GM23248 (cell line): Measurements from ENCODE around the gene NPC1L1. TPM values are rescaled to one million over a fixed set of nuclear protein-coding genes. Genes with fewer than 3 reads are reported as not detected.

ENCODE experiments used
- DNase-seq: peaks from one replicate; pipeline ENCODE4 v3.0.0-alpha.2; 2015
- H2AFZ ChIP-seq: fragments of 200-600 bp; sonication (generic); 2 replicates; pipeline ENCODE4 v1.6.1; 2016; ENCODE audit warnings: antibody characterized with exemption
- H3F3A ChIP-seq: fragments of 200-600 bp; sonication (generic); 2 replicates; pipeline ENCODE4 v1.6.1; 2016; ENCODE audit warnings: mild to moderate bottlenecking, antibody characterized with exemption, mixed run types; ENCODE audit not compliant: insufficient read depth
- H3K27ac ChIP-seq: fragments of 200-600 bp; sonication (generic); 2 replicates; pipeline ENCODE4 v1.5.1; 2016; ENCODE audit warnings: mild to moderate bottlenecking
- H3K27me3 ChIP-seq: fragments of 200-600 bp; sonication (generic); replicated peaks from 2 replicates; pipeline ENCODE4 v1.6.1; 2016; ENCODE audit warnings: mild to moderate bottlenecking; ENCODE audit not compliant: insufficient read depth
- H3K36me3 ChIP-seq: fragments of 200-600 bp; sonication (generic); 2 replicates; pipeline ENCODE4 v1.6.1; 2016; ENCODE audit warnings: low read depth, mild to moderate bottlenecking
- H3K4me1 ChIP-seq: fragments of 200-600 bp; sonication (generic); 2 replicates; pipeline ENCODE4 v1.6.1; 2016; ENCODE audit warnings: mild to moderate bottlenecking; ENCODE audit not compliant: insufficient read depth
- H3K4me2 ChIP-seq: fragments of 200-600 bp; sonication (generic); one replicate; pipeline ENCODE4 v1.6.1; 2016; ENCODE audit warnings: mild to moderate bottlenecking; ENCODE audit not compliant: unreplicated experiment
- H3K4me3 ChIP-seq: fragments of 200-600 bp; sonication (generic); 2 replicates; pipeline ENCODE4 v1.5.1; 2016; ENCODE audit warnings: mild to moderate bottlenecking
- H3K79me2 ChIP-seq: fragments of 200-600 bp; sonication (generic); 2 replicates; pipeline ENCODE4 v1.6.1; 2016; ENCODE audit warnings: mild to moderate bottlenecking; ENCODE audit not compliant: insufficient read depth
- H3K9ac ChIP-seq: fragments of 200-600 bp; sonication (generic); 2 replicates; pipeline ENCODE4 v1.6.1; 2016; ENCODE audit warnings: mild to moderate bottlenecking
- H3K9me2 ChIP-seq: fragments of 200-600 bp; sonication (generic); 2 replicates; pipeline ENCODE4 v1.6.1; 2016; ENCODE audit warnings: mixed run types, mild to moderate bottlenecking, moderate library complexity; ENCODE audit not compliant: insufficient read depth
- H3K9me3 ChIP-seq: fragments of 200-600 bp; sonication (generic); one replicate; pipeline ENCODE4 v1.6.1; 2017; ENCODE audit warnings: low read depth
- H4K20me1 ChIP-seq: fragments of 200-600 bp; sonication (generic); 2 replicates; pipeline ENCODE4 v1.6.0; 2016; ENCODE audit not compliant: insufficient read depth
- EZH2 ChIP-seq: fragments of 200-600 bp; sonication (generic); IDR thresholded peaks from 2 replicates; pipeline ENCODE4 v1.6.1; 2018; ENCODE audit warnings: antibody characterized with exemption, mild to moderate bottlenecking; ENCODE audit not compliant: insufficient read depth, poor library complexity, severe bottlenecking
- EZH2phosphoT487 ChIP-seq: fragments of 200-600 bp; sonication (generic); IDR thresholded peaks from 2 replicates; pipeline ENCODE4 v1.6.1; 2018; ENCODE audit warnings: antibody characterized with exemption, moderate library complexity, mild to moderate bottlenecking, low read depth; ENCODE audit not compliant: insufficient read depth
- WGBS, 2 experiments: methylation state at CpG; one replicate each; pipeline ENCODE4 v1.1.6; 2015 to 2017; ENCODE audit warnings: low lambda C conversion rate in 2 of 2, low coverage in 1 of 2; ENCODE audit errors: missing lambda C conversion rate in 2 of 2; 5-methylcytosine and 5-hydroxymethylcytosine counted together
- in situ Hi-C: fragments of 300-500 bp; cut with MboI; formaldehyde crosslinking; loops from 2 replicates; pipeline ENCODE4 v1.15.0; 2020
- polyA plus RNA-seq: library from polyadenylated mRNA; unstranded; fragments of >200 nt; fragmentation: Nextera tagmentation; extraction: Ambion mirVana; gene quantifications from 2 replicates; pipeline ENCODE4 v1.2.1, GENCODE V29; 2016
- total RNA-seq: library from RNA; depleted of rRNA; stranded (reverse); fragments of >200 nt; shearing (Covaris generic); gene quantifications from 2 replicates; pipeline ENCODE4 v1.2.3, GENCODE V29; 2014

NPC1L1 gene
- total and polyA plus RNA-seq, 2 experiments from 2014 or later = not detected

DNA sequence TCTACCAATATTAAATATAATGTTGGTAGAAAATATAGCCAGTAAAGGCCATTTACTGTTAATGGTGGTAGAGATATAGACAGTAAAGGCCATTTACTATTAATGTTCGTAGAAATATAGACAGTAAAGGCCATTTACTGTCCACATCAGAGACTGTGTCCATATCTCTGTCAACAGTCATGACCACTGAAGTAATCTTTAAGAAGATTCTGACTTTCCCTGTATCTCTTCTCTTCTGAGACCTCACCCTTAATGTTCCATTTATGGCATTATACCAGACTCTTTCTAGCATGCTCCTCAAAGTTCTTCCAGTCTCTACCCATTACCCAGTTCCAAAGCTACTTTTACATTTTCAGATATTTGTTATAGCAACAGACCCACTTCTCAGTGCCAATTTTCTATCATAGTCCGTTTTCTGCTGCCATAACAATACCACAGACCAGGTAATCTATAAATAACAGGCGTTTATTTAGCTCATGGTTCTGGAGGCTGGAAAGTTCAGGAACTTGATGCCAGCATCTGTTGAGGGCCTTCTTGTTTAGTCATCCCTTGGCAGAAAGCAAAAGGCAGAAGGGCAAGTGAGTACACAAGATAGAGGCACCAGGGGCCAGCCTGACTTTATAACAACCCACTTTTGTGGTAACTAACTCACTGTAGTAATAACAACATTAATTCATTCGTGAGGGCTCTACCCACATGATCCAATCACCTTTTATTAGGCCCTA, 42.7 kb downstream of the NPC1L1 start:
- H4K20me1 ChIP-seq = no peaks in the 10 kb centered on the region
- DNase-seq = peak; percentile 36
- TF ChIP-seq EZH2phosphoT487 = no peak
- no peak for TF ChIP-seq EZH2
- H3K4me2 ChIP-seq = no peak overlapping the region
- no peaks in the 10 kb centered on the region for H3K4me1 ChIP-seq
- in situ Hi-C loops = no loop called here
- no peaks in the 10 kb centered on the region for H3K9me3 ChIP-seq
- H3K4me3 ChIP-seq = no peak overlapping the region
- H3K9ac ChIP-seq = no peak overlapping the region
- 19 to 25% methylated on average over 4 of the region's 4 CpGs for WGBS, 2 experiments
- H3K9me2 ChIP-seq = no peaks in the 10 kb centered on the region
- peaks cover 4% of the 10 kb centered on the region for H3K27me3 ChIP-seq
- H3K27ac ChIP-seq = no peak overlapping the region
- no peaks in the 10 kb centered on the region for H3K79me2 ChIP-seq
- H3F3A ChIP-seq = no peaks in the 10 kb centered on the region
- H2AFZ ChIP-seq = no peak overlapping the region; the same call in 1 of the 2 replicates
- H3K36me3 ChIP-seq = no peaks in the 10 kb centered on the region

DNA sequence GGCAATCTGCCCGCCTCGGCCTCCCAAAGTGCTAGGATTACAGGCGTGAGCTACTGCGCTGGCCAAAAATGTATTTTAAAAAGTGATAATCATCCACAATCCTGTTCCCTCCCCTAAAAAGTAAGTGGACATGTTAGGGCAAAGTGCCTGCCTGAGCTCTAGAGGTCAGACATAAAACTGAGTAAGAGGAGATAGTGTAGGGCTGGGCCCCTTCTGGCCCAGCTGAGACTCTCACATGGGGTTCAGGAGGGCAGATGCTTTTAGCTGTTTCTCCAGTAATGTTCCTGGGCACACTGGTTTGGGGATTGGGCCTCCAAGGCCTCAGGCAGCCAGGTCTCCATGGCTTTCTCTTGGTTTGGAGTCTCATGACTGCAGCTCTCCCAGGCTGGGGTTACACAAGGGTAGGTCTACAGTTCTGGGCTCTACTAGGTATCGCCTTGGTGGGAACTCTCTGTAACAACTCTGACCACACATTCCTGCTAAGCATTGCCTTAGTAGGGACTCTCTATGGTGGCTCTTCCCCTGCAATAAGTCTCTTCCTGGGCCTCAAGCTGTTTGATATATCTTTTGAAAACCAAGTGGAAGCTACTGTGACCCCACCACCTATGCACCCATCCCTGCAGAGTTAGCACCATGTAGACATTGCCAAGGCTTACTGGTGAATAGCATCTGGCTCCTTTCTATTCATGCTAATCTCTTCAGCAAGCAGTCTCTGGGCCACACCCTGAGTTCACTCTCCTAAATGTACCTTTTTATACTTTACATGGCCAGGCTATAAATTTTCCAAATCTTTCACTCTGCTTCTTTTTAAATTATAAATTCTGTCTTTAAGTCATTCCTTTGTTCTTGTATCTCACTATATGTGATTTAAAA, 43.7 kb downstream of the NPC1L1 start:
- Histone ChIP-seq H3K9me2 (no peaks in the 10 kb centered on the region), H3K4me3 (no peak overlapping the region), H3K9me3 (no peaks in the 10 kb centered on the region), H3K27ac (no peak overlapping the region), H3F3A (no peaks in the 10 kb centered on the region), H3K36me3 (no peaks in the 10 kb centered on the region), H3K4me1 (no peaks in the 10 kb centered on the region), H3K79me2 (no peaks in the 10 kb centered on the region), H3K27me3 (peaks cover 1% of the 10 kb centered on the region; the same call in 1 of the 2 replicates), H4K20me1 (no peaks in the 10 kb centered on the region), H3K9ac (no peak overlapping the region), H3K4me2 (no peak overlapping the region), H2AFZ (no peak overlapping the region)
- in situ Hi-C loops = no loop called here
- no peak for DNase-seq
- TF ChIP-seq EZH2phosphoT487 (no peak), EZH2 (no peak)
- 90 to 95% methylated on average over 5 of the region's 5 CpGs for WGBS, 2 experiments

DNA sequence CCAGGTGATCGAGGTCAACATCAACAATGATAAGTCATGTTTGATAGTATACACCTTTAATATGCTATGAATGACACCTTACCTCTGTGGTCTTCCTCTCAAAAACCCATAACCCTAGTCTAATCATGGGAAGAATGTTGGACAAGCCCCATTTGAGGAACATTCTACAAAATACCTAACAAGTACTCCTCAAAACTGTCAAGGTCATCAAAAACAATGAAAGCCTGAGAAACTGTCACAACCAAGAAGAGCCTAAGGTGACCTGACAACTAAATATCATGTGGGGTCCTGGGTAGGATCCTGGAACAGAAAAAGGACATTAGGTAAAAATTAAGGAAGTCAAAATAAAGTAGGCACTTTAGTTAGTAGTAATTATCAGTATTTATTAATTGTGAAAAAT, 44.7 kb downstream of the NPC1L1 start:
- TF ChIP-seq EZH2phosphoT487 = no peak
- TF ChIP-seq EZH2 = no peak
- in situ Hi-C loops = no loop called here
- Histone ChIP-seq H3K9ac (no peak overlapping the region), H3K9me3 (no peaks in the 10 kb centered on the region), H3K4me2 (no peak overlapping the region), H3K36me3 (no peaks in the 10 kb centered on the region), H3K9me2 (no peaks in the 10 kb centered on the region), H3F3A (no peaks in the 10 kb centered on the region), H3K4me3 (no peak overlapping the region), H3K79me2 (no peaks in the 10 kb centered on the region), H2AFZ (no peak overlapping the region), H3K4me1 (no peaks in the 10 kb centered on the region), H4K20me1 (no peaks in the 10 kb centered on the region), H3K27ac (no peak overlapping the region), H3K27me3 (no peaks in the 10 kb centered on the region)
- no peak for DNase-seq
- whole genome bisulfite sequencing, 2 experiments = 31 to 40% methylated on average over 1 of the region's 1 CpG

- H3F3A ChIP-seq = no peaks in the 10 kb centered on the region
- H3K9me2 ChIP-seq = no peaks in the 10 kb centered on the region
- H3K79me2 ChIP-seq = peaks cover 4% of the 10 kb centered on the region; the same call in 1 of the 2 replicates
- H2AFZ ChIP-seq = no peak overlapping the region
- no peaks in the 10 kb centered on the region for H3K9me3 ChIP-seq
- no peaks in the 10 kb centered on the region for H3K36me3 ChIP-seq
- H3K4me2 ChIP-seq = no peak overlapping the region
- no peaks in the 10 kb centered on the region for H3K4me1 ChIP-seq
- no peak for DNase-seq
- 62 to 68% methylated on average over 2 of the region's 2 CpGs for WGBS, 2 experiments
- H4K20me1 ChIP-seq = no peaks in the 10 kb centered on the region
- H3K9ac ChIP-seq = no peak overlapping the region
- no peak for TF ChIP-seq EZH2phosphoT487
- no peak for TF ChIP-seq EZH2
- in situ Hi-C loops = no loop called here
- no peak overlapping the region for H3K4me3 ChIP-seq
- H3K27ac ChIP-seq = no peak overlapping the region
- no peaks in the 10 kb centered on the region for H3K27me3 ChIP-seq
Measured at GRCh38 chr7:44494960-44495359, 46.2 kb downstream of the NPC1L1 start.
